ENCODE data around the gene LAMA3.

The LAMA3 gene

DNA sequence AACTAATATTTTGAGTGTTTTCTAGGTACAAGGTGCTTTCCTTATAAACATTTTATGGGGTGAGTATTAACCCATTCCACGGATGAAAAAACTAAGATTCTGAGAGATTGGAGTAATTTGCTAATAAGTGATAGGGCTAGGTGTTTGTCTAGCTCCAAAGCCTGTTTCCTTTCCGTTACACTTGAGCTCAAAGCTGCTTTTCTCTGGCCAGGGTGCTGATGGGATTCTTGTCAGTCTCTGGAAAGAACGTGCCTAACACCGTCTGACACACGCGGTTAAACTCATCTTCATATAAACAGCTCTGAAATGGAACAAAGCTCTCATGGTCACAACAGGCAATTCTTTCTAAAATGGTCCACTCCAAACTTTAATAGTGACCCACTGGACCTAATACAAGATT lies 24.6 kb upstream of the LAMA3 start:
- H3K4me3 ChIP-seq (ENCODE audit: low read length) = no peak overlapping the region
- DNase-seq (ENCODE audit: low read depth, low spot score) = no peak

DNA sequence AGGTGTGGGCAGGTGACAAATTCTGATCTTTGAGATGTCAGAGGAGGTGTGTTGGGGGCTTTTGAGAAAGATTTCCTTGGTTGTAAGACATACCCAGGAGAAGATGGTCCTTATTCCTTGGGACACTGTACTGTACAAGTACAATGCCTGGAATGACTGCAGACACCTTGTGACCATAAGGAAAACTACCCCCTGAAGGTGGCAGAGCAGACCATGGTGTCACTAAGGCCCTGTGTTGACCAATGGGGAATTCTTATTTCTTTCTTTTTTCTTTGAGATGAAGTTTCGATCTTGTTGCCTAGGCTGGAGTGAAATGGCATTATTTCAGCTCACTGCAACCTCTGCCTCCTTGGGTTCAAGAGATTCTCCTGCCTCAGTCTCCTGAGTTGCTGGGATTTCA lies 22.1 kb upstream of the LAMA3 start:
- H3K4me3 ChIP-seq (ENCODE audit: low read length) = no peak overlapping the region
- no peak for DNase-seq (ENCODE audit: low read depth, low spot score)

- no peak for DNase-seq (ENCODE audit: low read depth, low spot score)
- no peak overlapping the region for H3K4me3 ChIP-seq (ENCODE audit: low read length)
Measured at GRCh38 chr18:23668731-23669130, 20.5 kb upstream of the LAMA3 start.

DNA sequence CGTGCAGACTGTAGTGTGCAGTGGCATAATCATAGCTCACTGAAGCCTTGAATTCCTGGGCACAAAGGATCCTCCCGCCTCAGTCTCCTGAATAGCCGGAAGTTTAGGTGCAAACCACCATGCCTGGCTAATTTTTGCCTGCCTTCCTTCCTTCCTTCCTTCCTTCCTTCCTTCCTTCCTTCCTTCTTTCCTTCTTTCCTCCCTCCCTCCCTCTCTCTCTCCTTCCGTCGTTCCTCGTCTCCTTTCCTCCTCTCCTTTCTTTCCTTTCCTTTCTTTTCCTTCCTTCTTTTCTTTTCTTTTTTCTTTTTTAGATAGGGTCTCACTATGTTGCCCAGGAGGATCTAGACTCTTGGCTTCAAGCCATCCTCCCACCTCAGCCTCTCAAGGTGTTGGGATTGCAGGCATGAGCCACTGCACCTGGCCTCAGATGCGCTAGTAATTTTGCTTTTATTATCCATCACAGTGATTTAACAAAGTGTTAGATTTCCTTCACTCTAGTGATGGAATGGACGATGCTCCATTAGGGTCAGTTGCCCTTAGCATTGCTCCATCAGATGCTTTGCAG lies 20.0 kb upstream of the LAMA3 start:
- no peak for DNase-seq (ENCODE audit: low read depth, low spot score)
- H3K4me3 ChIP-seq (ENCODE audit: low read length) = no peak overlapping the region

DNA sequence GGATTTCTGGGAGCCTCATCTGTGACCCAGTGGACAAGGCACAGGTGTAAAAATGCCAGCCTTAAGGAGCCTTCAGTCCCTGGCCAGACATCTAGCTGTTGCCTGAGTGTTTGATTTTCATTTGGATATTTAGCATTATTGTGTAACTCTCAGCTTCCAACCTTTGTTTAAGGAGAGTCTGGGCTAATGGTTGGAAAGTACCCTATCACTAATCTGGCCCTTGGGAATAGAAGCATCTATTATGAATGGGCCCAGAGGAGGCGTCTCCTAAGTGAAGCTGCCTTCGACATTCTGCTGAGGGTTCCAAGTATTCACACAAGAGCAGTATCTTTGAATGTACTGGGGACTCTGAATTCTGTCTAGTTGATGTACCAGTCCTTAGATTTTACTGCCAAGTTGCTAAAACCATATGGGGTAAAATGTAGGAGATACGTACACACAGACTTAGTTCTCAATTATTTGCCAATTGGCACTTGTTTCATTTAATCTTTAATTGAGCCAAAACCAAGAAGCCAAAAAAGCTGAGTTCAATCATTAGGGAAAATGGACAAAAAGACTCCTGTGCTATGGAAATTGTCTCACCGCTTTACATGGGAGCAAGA lies 19.3 kb upstream of the LAMA3 start:
- DNase-seq (ENCODE audit: low read depth, low spot score) = no peak
- no peak overlapping the region for H3K4me3 ChIP-seq (ENCODE audit: low read length)

- DNase-seq (ENCODE audit: low read depth, low spot score) = no peak
- no peak overlapping the region for H3K4me3 ChIP-seq (ENCODE audit: low read length)
Measured at GRCh38 chr18:23671564-23671963, 17.7 kb upstream of the LAMA3 start.

- DNase-seq (ENCODE audit: low read depth, low spot score) = no peak
- H3K4me3 ChIP-seq (ENCODE audit: low read length) = no peak overlapping the region
Measured at GRCh38 chr18:23673725-23674124, 15.5 kb upstream of the LAMA3 start.

- no peak for DNase-seq (ENCODE audit: low read depth, low spot score)
- H3K4me3 ChIP-seq (ENCODE audit: low read length) = no peak overlapping the region
Measured at GRCh38 chr18:23675236-23675635, 14.0 kb upstream of the LAMA3 start.

DNA sequence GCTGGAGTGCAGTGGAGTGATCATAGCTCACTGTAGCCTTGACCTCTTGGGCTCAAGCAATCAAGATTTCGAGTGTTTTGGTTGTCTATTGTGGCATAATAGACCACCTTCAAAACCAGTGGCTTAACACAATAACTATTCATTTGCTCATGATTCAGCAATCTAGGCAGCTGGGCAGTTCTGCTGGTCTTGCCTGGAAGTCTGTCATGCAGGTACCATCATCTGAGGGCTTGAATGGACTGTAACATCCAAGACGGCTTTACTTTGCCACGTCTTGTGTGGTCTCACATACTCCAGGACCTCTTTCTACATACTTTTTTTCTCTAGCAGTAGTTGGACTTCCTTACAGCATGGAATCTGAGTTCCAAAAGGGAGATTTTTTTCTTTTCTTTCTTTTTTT lies 13.4 kb upstream of the LAMA3 start:
- H3K4me3 ChIP-seq (ENCODE audit: low read length) = no peak overlapping the region
- DNase-seq (ENCODE audit: low read depth, low spot score) = no peak

- H3K4me3 ChIP-seq (ENCODE audit: low read length) = no peak overlapping the region
- no peak for DNase-seq (ENCODE audit: low read depth, low spot score)
Measured at GRCh38 chr18:23682045-23682444, 7.2 kb upstream of the LAMA3 start.

GRCh38 chr18:23682472-23682871 lies 6.8 kb upstream of the LAMA3 start:
- H3K4me3 ChIP-seq (ENCODE audit: low read length) = no peak overlapping the region
- no peak for DNase-seq (ENCODE audit: low read depth, low spot score)

DNA sequence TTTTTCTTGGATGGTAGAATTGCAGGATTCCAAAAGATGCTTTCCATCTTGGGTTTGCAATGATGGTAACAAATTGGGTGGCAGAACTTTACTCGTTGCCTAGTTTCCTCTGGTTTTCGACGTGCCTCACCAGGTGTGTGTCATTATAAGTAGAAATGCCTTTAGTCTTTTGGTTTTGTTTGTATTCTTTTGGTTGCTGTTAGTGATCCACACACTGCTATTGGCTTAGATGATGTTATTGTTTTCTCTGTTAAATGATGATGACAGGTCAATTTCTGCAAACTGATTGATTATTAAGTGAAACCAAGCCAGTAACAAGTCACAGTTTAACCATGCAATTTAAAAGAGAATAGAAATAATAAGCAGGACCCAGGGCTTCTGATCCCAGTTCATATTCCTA lies 6.1 kb upstream of the LAMA3 start:
- DNase-seq (ENCODE audit: low read depth, low spot score) = no peak
- no peak overlapping the region for H3K4me3 ChIP-seq (ENCODE audit: low read length)

GRCh38 chr18:23683671-23684070 lies 5.6 kb upstream of the LAMA3 start:
- H3K4me3 ChIP-seq (ENCODE audit: low read length) = no peak overlapping the region
- no peak for DNase-seq (ENCODE audit: low read depth, low spot score)

- no peak overlapping the region for H3K4me3 ChIP-seq (ENCODE audit: low read length)
- DNase-seq (ENCODE audit: low read depth, low spot score) = no peak
Measured at GRCh38 chr18:23684515-23685197, 4.6 kb upstream of the LAMA3 start.

DNA sequence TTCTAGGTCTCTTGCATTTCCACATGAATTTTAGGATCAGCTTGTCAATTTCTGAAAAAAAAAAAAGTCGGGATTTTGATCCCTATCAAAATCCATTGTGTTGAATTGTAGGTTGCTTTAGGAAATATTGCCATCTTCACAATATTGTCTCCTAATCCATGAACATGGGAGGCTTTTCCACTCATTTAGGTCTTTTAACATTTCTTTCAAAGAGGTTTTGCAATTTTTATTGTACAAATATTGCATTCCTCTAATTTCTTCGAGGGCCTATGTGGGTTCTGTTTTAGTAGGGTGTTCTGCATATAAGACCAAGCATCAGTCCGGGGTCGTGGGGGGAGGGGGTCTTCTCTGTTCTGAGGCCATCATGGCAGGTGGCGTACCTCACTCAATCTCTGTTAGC lies 725 bp upstream of the LAMA3 start:
- no peak overlapping the region for H3K4me3 ChIP-seq (ENCODE audit: low read length)
- no peak for DNase-seq (ENCODE audit: low read depth, low spot score)

DNA sequence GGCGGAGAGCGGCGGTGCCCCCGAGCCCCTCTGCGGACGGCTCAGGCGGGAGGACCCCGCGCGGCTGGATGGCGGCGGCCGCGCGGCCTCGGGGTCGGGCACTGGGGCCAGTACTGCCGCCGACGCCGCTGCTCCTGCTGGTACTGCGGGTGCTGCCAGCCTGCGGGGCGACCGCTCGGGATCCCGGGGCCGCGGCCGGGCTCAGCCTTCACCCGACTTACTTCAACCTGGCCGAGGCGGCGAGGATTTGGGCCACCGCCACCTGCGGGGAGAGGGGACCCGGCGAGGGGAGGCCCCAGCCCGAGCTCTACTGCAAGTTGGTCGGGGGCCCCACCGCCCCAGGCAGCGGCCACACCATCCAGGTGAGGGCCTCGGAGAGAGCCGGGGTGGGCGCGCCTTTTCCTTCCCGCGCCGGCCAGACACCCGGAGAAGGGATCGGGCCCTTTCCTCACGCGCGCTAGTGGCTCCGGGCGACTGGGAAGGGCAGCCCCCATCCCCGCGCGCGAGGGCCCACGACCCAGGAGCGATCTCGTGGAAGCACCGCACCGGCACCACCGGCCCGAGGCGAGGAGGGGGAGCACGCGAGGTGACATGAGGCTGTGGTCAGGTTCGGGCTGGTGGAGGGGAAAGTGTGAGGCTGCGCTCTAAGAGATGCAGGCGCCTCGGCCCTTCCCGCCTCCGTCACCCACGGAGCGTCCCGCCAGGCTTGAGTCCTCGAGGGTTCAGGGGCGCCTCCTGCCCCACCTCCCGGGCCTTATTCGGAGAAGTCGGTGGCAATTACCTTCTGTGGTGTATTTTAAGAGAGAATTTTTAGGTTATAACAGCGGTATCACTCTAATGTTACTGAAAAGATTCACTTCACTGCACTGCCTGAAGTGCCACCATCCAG lies 607 bp downstream of the LAMA3 start:
- no peak for DNase-seq (ENCODE audit: low read depth, low spot score)
- no peak overlapping the region for H3K4me3 ChIP-seq (ENCODE audit: low read length)

DNA sequence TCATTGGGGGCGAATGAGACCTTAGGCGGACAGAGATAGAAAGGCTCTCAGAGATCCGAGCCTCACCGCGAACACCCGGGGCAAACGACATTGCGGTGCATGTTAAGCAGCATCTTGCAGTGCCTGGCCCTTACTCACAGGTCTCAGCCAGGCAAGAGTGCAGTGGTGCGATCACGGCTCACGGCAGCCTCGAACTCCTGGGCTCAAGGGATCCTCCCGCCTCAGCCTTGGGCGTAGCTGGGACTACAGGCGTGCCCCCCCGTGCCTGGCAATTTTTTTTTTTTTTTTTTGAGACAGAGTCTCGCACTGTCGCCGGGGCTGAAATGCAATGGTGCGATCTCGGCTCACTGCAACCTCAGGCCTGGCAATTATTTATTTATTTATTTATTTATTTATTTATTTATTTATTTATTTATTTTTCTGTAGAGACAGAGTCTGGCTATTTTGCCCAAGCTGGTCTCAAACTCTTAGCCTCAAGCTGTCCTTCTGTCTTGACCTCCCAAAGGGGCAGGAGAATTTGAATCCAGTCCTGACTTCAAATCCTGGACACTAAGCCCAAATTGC lies 1.3 kb downstream of the LAMA3 start:
- no peak overlapping the region for H3K4me3 ChIP-seq (ENCODE audit: low read length)

DNA sequence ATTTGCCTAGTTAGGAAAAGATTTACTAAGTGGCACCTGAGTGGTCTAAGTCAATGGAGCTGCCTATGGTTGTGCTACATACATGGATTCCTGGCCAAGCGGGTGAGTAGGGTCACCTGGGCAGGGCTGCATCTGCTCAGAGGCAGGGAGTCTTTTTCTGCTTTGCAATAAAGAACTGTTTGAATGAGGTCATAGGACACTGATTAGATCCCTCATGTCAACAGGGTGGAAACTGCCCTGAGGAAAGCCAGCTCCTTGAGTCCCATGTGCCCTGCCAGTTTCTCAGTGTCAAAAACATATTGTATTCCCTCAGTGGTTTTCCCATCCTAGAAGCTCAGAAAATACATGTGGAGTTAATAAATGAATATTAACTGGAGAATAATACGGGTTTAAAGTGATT lies 4.6 kb downstream of the LAMA3 start:
- no peak overlapping the region for H3K4me3 ChIP-seq (ENCODE audit: low read length)
- DNase-seq (ENCODE audit: low read depth, low spot score) = no peak

More for the DNA sequence above, 1.3 kb downstream of the LAMA3 start:
- no peak for DNase-seq (ENCODE audit: low read depth, low spot score)

DNA sequence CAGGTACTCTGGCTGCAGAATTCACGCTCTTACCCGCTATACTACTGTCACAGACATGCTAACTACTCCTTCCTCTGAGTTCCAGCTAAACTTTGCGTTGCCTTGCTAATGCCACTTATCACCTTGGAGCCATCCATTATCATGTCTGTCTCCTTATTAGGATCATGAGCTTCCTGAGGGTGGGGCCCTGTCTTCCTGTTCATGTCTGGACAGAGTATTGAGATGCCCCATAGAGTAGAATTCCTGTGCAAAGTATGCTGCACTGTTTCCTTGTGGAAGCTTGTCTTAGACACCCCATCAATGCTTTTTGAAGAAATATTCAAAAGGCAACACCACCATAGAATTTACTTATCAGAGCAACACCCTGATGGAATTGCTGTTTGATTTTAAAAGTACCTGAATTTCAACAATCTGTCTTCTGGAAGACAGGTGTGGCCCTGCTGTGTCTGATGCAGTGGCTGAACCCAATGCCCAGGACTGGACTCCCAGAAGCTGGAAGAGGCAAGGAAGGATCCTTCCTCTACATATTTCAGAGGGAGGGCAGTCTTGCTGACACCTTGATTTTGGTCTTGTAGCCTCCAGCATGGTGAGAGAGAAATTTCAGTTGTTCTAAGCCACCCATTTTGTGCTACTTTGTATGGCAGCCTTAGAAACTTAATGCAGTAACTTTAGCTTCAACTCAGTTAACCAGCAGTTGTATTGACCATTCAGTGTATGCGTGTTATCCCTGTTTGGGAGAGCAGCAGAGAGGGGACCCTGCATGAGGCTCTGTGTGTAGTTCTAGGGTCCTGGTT lies 5.6 kb downstream of the LAMA3 start:
- H3K4me3 ChIP-seq (ENCODE audit: low read length) = no peak overlapping the region
- DNase-seq (ENCODE audit: low read depth, low spot score) = no peak

Measured in Jurkat, Clone E6-1 (cell line).